ENCODE results near the gene ZNF420. TPM values are rescaled to one million over a fixed set of nuclear protein-coding genes. Genes with fewer than 3 reads are reported as not detected.
"Not testable (repeated sequence)": the region's sequence is repeated elsewhere in the genome, so short reads cannot be mapped to it uniquely, and the experiment has no call there.

ZNF420 gene
- total RNA-seq, 1 donor from 2014 or later = 9.1 TPM

DNA sequence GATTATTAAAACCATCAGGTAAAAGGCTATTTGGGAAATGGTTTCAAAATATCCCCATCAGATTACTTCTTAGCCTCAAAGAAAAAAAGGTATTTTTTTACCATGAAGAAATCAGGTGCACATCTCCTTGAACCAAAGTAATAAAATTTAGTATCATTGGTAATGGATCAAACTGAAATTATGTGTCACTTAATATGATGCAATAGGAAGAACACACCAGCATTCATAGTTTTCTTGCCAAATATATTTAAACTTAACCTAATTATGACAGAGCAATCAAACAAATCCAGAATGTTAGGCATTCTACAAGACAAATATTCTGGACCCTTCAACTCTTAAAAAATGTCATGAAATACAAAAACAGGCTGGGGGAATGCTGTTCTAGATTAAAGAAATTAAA is 4.1 kb upstream of the ZNF420 start:
- no peak overlapping the region for H3K4me3 ChIP-seq (ENCODE audit: low read depth, low read length)
- no peaks in the 10 kb centered on the region for H3K27me3 ChIP-seq (ENCODE audit: control insufficient read depth, insufficient read depth, low read length)
- TF ChIP-seq, protein P1, sequence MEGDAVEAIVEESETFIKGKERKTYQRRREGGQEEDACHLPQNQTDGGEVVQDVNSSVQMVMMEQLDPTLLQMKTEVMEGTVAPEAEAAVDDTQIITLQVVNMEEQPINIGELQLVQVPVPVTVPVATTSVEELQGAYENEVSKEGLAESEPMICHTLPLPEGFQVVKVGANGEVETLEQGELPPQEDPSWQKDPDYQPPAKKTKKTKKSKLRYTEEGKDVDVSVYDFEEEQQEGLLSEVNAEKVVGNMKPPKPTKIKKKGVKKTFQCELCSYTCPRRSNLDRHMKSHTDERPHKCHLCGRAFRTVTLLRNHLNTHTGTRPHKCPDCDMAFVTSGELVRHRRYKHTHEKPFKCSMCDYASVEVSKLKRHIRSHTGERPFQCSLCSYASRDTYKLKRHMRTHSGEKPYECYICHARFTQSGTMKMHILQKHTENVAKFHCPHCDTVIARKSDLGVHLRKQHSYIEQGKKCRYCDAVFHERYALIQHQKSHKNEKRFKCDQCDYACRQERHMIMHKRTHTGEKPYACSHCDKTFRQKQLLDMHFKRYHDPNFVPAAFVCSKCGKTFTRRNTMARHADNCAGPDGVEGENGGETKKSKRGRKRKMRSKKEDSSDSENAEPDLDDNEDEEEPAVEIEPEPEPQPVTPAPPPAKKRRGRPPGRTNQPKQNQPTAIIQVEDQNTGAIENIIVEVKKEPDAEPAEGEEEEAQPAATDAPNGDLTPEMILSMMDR (IDR thresholded peaks at IDR 0.05; ENCODE audit: insufficient read depth, low read length, poor library complexity, severe bottlenecking) = no peak
- DNase-seq (ENCODE audit: low read depth) = no peak
- H3K36me3 ChIP-seq (ENCODE audit: control insufficient read depth, insufficient read depth, low read length) = no peaks in the 10 kb centered on the region

DNA sequence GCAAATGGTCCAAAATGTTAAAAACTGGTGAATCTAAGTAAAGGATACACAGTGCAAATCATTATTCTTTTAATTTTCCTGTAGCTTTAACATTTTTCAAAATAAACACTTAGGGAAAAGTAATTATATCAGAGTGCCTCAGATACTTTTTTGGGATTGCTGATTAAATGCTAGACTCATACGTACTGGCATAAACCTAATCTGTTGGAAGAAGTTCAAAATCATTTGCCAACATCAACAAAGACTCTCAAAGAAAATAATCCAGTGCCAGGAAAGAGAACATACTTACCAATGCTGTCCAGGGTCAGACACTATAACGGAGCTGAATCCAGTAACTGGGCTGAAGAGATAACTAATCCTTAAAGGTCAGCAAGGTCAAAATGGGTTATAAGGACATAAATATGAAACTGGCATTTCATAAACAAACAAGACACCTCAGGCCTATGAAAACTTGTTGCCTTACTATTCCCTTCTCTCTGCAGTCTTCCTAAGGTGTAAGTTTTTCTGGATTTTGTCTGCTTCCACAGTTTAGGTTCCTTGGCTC is 3.3 kb upstream of the ZNF420 start:
- Histone ChIP-seq H3K27me3 (ENCODE audit: control insufficient read depth, insufficient read depth, low read length) (no peaks in the 10 kb centered on the region), H3K36me3 (ENCODE audit: control insufficient read depth, insufficient read depth, low read length) (no peaks in the 10 kb centered on the region), H3K4me3 (ENCODE audit: low read depth, low read length) (no peak overlapping the region)
- TF ChIP-seq, protein P1 (IDR thresholded peaks at IDR 0.05; ENCODE audit: insufficient read depth, low read length, poor library complexity, severe bottlenecking) = no peak
- DNase-seq (ENCODE audit: low read depth) = no peak

GRCh38 chr19:37076524-37076923 is 1.7 kb upstream of the ZNF420 start:
- H3K4me3 ChIP-seq (ENCODE audit: low read depth, low read length); H3K36me3 ChIP-seq (ENCODE audit: control insufficient read depth, insufficient read depth, low read length); H3K27me3 ChIP-seq (ENCODE audit: control insufficient read depth, insufficient read depth, low read length); DNase-seq (ENCODE audit: low read depth): not testable (repeated sequence)

GRCh38 chr19:37077501-37077933 is 716 bp upstream of the ZNF420 start:
- no peaks in the 10 kb centered on the region for H3K36me3 ChIP-seq (ENCODE audit: control insufficient read depth, insufficient read depth, low read length)
- DNase-seq (ENCODE audit: low read depth) = no peak
- peak overlapping the region; percentile 98 for H3K4me3 ChIP-seq (ENCODE audit: low read depth, low read length)
- TF ChIP-seq, protein P1 (IDR thresholded peaks at IDR 0.05; ENCODE audit: insufficient read depth, low read length, poor library complexity, severe bottlenecking) = no peak
- no peaks in the 10 kb centered on the region for H3K27me3 ChIP-seq (ENCODE audit: control insufficient read depth, insufficient read depth, low read length)

DNA sequence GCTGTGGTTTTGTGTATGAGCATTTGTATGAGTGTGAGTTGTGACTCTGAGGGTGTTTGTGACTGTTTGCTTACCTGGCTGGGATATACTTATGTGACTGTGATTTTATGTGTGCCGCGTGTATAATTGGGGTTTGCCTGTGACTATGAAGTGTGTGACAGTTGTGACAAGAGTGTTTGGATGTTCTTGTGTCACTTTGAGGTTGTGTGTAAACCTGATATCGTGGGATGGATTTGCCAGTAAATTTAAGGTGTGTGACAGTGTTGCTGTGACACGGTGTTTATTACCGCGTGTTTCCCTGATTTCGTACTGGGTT is 442 bp downstream of the ZNF420 start:
- TF ChIP-seq, protein P1 (IDR thresholded peaks at IDR 0.05; ENCODE audit: insufficient read depth, low read length, poor library complexity, severe bottlenecking) = no peak
- DNase-seq (ENCODE audit: low read depth) = no peak
- peak overlapping the region; percentile 98 for H3K4me3 ChIP-seq (ENCODE audit: low read depth, low read length)
- H3K36me3 ChIP-seq (ENCODE audit: control insufficient read depth, insufficient read depth, low read length) = no peaks in the 10 kb centered on the region
- H3K27me3 ChIP-seq (ENCODE audit: control insufficient read depth, insufficient read depth, low read length) = no peaks in the 10 kb centered on the region

- TF ChIP-seq, protein P1 (IDR thresholded peaks at IDR 0.05; ENCODE audit: insufficient read depth, low read length, poor library complexity, severe bottlenecking) = no peak
- Histone ChIP-seq H3K36me3 (ENCODE audit: control insufficient read depth, insufficient read depth, low read length) (no peaks in the 10 kb centered on the region), H3K4me3 (ENCODE audit: low read depth, low read length) (peak overlapping the region; percentile 98), H3K27me3 (ENCODE audit: control insufficient read depth, insufficient read depth, low read length) (no peaks in the 10 kb centered on the region)
- DNase-seq (ENCODE audit: low read depth) = no peak
Observed at GRCh38 chr19:37079238-37079637, 1.0 kb downstream of the ZNF420 start.
